ENCODE results near the gene EIF4A3. TPM values are rescaled to one million over a fixed set of nuclear protein-coding genes. Genes with fewer than 3 reads are reported as not detected.

Gene EIF4A3
- total RNA-seq (10 to 100 TPM; 58.5 to 72.9 TPM), polyA plus RNA-seq (ENCODE audit: insufficient read length in 6 of 6) (10 to 100 TPM; 78.7 to 90.7 (median 86.2) TPM)
- long read RNA-seq, donor 1, transcript EIF4A3-201 (12 exons, 1,734 nt): major isoform, 40 of 65 reads
- long read RNA-seq, donor 1, partial matches to known transcripts: 19 of 65 reads
- long read RNA-seq, donor 1, other reads (novel, unspliced or antisense): 0 of 65 reads
- long read RNA-seq, donor 2, transcript EIF4A3-201 (12 exons, 1,734 nt): major isoform, 29 of 33 reads
- long read RNA-seq, donor 2, partial matches to known transcripts: 0 of 33 reads
- long read RNA-seq, donor 2, other reads (novel, unspliced or antisense): 0 of 33 reads
- long read RNA-seq, donor 3, transcript EIF4A3-201 (12 exons, 1,734 nt): major isoform, 37 of 38 reads
- long read RNA-seq, donor 3, partial matches to known transcripts: 0 of 38 reads
- long read RNA-seq, donor 3, other reads (novel, unspliced or antisense): 0 of 38 reads
- long read RNA-seq, donor 4, transcript EIF4A3-201 (12 exons, 1,734 nt): major isoform, 66 of 71 reads
- long read RNA-seq, donor 4, partial matches to known transcripts: 4 of 71 reads
- long read RNA-seq, donor 4, other reads (novel, unspliced or antisense): 1 of 71 reads
- long read RNA-seq, donor 5, transcript EIF4A3-201 (12 exons, 1,734 nt): major isoform, 25 of 27 reads
- long read RNA-seq, donor 5, partial matches to known transcripts: 0 of 27 reads
- long read RNA-seq, donor 5, other reads (novel, unspliced or antisense): 0 of 27 reads
- long read RNA-seq, donor 6, transcript EIF4A3-201 (12 exons, 1,734 nt): major isoform, 40 of 42 reads
- long read RNA-seq, donor 6, partial matches to known transcripts: 0 of 42 reads
- long read RNA-seq, donor 6, other reads (novel, unspliced or antisense): 0 of 42 reads
- long read RNA-seq, donor 7, transcript EIF4A3-201 (12 exons, 1,734 nt): major isoform, 13 of 16 reads
- long read RNA-seq, donor 7, partial matches to known transcripts: 0 of 16 reads
- long read RNA-seq, donor 7, other reads (novel, unspliced or antisense): 0 of 16 reads
- long read RNA-seq, donor 8, transcript EIF4A3-201 (12 exons, 1,734 nt): major isoform, 17 of 20 reads
- long read RNA-seq, donor 8, partial matches to known transcripts: 0 of 20 reads
- long read RNA-seq, donor 8, other reads (novel, unspliced or antisense): 0 of 20 reads
- long read RNA-seq, donor 9: 0 reads
- long read RNA-seq, donor 10, transcript EIF4A3-201 (12 exons, 1,734 nt): major isoform, 96 of 97 reads
- long read RNA-seq, donor 10, partial matches to known transcripts: 0 of 97 reads
- long read RNA-seq, donor 10, other reads (novel, unspliced or antisense): 1 of 97 reads
- long read RNA-seq, donor 11: 0 reads
- long read RNA-seq, donor 12, transcript EIF4A3-201 (12 exons, 1,734 nt): major isoform, 28 of 30 reads
- long read RNA-seq, donor 12, partial matches to known transcripts: 0 of 30 reads
- long read RNA-seq, donor 12, other reads (novel, unspliced or antisense): 0 of 30 reads

DNA sequence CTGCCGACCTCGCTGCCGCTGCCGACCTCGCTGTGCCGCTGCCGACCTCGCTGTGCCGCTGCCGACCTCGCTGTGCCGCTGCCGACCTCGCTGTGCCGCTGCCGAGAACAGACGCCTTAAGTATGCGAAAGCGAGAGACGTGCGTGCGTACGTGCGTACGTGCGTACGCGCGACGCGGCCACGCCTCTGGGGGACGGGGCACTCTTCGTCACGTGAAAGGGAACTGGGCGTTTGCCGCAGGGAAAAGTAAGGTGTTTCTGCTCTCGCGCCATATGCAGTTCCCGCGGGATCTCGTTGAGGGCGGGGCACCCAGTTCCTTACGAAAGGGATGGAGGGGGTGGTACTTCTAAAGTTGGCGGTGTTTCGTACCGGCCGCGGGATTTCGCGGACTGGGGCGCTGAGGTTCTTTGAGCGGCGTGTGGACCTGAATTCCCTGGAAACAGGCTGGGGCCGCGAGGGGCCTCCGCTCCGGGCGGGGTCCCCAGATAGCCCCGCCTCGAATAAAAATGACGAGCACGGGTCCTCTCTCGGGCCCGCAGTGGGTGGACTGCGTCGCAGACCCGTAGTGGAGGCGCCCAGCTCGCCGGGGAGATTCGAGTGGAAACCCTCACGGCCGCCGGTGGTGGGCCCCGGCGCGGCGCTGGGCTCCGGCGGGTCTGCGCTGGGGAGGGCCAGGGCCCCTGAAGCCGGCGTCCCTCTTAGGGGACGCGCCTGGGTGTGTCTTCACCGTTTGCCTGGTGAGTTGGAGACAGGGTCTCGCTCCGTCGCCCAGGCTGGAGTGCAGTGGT is at the start of gene EIF4A3:
TSS of gene EIF4A3 (minus strand) at position 94 of the 788 bp plus-strand sequence. CDS start 167 bp downstream, outside the sequence.
- Histone ChIP-seq H3K9me3 (no peaks in the 10 kb centered on the region), H3K27me3 (no peaks in the 10 kb centered on the region), H3K27ac (peak within 1 kb of the TSS; percentile 91), H3K4me3 (peak within 1 kb of the TSS; percentile 94 to 97), H3K36me3 (peaks cover 3 to 18% of the 10 kb centered on the region in 2 donors), H3K4me1 (peaks cover 10 to 45% of the 10 kb centered on the region in 2 donors)
- ATAC-seq (peak; percentile 95), DNase-seq (peak; percentile 98 to 100 (median 99))
- TF ChIP-seq, protein P1, sequence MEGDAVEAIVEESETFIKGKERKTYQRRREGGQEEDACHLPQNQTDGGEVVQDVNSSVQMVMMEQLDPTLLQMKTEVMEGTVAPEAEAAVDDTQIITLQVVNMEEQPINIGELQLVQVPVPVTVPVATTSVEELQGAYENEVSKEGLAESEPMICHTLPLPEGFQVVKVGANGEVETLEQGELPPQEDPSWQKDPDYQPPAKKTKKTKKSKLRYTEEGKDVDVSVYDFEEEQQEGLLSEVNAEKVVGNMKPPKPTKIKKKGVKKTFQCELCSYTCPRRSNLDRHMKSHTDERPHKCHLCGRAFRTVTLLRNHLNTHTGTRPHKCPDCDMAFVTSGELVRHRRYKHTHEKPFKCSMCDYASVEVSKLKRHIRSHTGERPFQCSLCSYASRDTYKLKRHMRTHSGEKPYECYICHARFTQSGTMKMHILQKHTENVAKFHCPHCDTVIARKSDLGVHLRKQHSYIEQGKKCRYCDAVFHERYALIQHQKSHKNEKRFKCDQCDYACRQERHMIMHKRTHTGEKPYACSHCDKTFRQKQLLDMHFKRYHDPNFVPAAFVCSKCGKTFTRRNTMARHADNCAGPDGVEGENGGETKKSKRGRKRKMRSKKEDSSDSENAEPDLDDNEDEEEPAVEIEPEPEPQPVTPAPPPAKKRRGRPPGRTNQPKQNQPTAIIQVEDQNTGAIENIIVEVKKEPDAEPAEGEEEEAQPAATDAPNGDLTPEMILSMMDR (IDR thresholded peaks at IDR 0.05): no peak
- intact Hi-C loops (cut with DNase I): no loop called here

DNA sequence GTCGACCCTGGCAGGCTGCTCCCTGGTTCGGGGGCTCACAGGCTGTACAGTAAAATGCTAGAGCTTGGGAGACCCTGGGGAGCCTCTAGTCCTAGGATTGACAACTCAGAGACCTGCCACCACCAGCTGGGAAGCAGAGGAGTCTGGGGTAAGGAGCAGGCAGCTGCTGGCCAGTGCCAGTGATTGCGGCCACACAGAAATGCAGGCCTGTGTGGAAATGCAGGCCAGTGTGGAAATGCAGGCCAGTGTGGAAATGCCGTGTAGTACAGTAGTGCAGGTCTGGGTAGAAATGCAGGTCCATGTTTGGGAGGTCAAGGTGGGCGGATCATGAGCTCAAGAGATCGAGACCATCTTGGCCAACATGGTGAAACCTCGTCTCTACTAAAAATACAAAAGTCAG is 49.7 kb upstream of the EIF4A3 start:
- Histone ChIP-seq H3K4me3 (no peak overlapping the region), H3K27ac (no peak overlapping the region), H3K4me1 (peaks cover 2 to 4% of the 10 kb centered on the region in 2 donors), H3K36me3 (no peaks in the 10 kb centered on the region), H3K9me3 (no peaks in the 10 kb centered on the region), H3K27me3 (peaks cover 0 to 4% of the 10 kb centered on the region in 2 donors)
- DNase-seq (no peak), ATAC-seq (no peak)
- intact Hi-C loops (cut with DNase I): no loop called here
- TF ChIP-seq, protein P1 (IDR thresholded peaks at IDR 0.05): no peak

GRCh38 chr17:80195671-80196529 is 49.0 kb upstream of the EIF4A3 start:
- ATAC-seq: peak; percentile 43
- DNase-seq: peak in 1 of 4 donors; percentile 87
- Histone ChIP-seq H3K27ac (no peak overlapping the region), H3K36me3 (no peaks in the 10 kb centered on the region), H3K27me3 (peaks cover 0 to 4% of the 10 kb centered on the region in 2 donors), H3K4me1 (peaks cover 4 to 8% of the 10 kb centered on the region in 2 donors), H3K9me3 (no peaks in the 10 kb centered on the region), H3K4me3 (no peak overlapping the region)
- intact Hi-C loops (cut with DNase I): no loop called here
- TF ChIP-seq, protein P1 (IDR thresholded peaks at IDR 0.05): peak; percentile 90 to 91

All from left lung (tissue), 14 donors.